ENCODE results near the gene BNC2. TPM values are rescaled to one million over a fixed set of nuclear protein-coding genes. Genes with fewer than 3 reads are reported as not detected.

Gene BNC2
- total RNA-seq, 1 experiment from 2014 or later: 43.6 TPM

- Histone ChIP-seq H4K20me1 (ENCODE audit: control insufficient read depth, insufficient read depth, insufficient read length) (no peaks in the 10 kb centered on the region), H2AK5ac (ENCODE audit: insufficient read length, low read length) (no peak overlapping the region), H2BK120ac (ENCODE audit: low read depth, low read length, poor library complexity, severe bottlenecking) (no peak overlapping the region), H3K4ac (ENCODE audit: low read depth, low read length) (no peak overlapping the region), H3K27ac (ENCODE audit: insufficient read length, low read depth, low read length) (no peak overlapping the region), H3K27me3 (ENCODE audit: insufficient read depth, low read length) (no peaks in the 10 kb centered on the region), H3K14ac (ENCODE audit: insufficient read depth, low read length) (no peak overlapping the region), H4K5ac (ENCODE audit: insufficient read length, low read depth, low read length) (no peak overlapping the region), H4K91ac (ENCODE audit: insufficient read length, low read depth, low read length) (no peak overlapping the region), H3K79me2 (ENCODE audit: insufficient read depth, low read length) (0 out of 2 replicates have a peak, but pooled peaks cover 2% of the 10 kb centered on the region), H3K9me3 (ENCODE audit: control insufficient read depth, low read depth, low read length) (no peaks in the 10 kb centered on the region), H3K23ac (ENCODE audit: insufficient read length, low read depth, low read length) (no peak overlapping the region), H3K56ac (ENCODE audit: insufficient read length, low read depth, low read length) (no peak overlapping the region), H2BK5ac (ENCODE audit: insufficient read length, low read length) (no peak overlapping the region), H2AFZ (ENCODE audit: low read length) (no peak overlapping the region), H3K4me2 (ENCODE audit: insufficient read depth, insufficient read length, low read length) (no peak overlapping the region), H3K9ac (ENCODE audit: extremely low read depth, insufficient read length, low read length) (no peak overlapping the region), H3K23me2 (ENCODE audit: insufficient read length, low read depth, low read length, poor library complexity, severe bottlenecking) (no peaks in the 10 kb centered on the region), H2BK12ac (ENCODE audit: insufficient read length, low read depth, low read length) (no peak overlapping the region), H4K8ac (replicated peaks; ENCODE audit: insufficient read length, low read depth, low read length) (no peak overlapping the region), H3K4me1 (ENCODE audit: insufficient read depth, low read length) (peaks cover 11% of the 10 kb centered on the region), H3T11ph (ENCODE audit: low read length) (no peak overlapping the region), H2BK20ac (ENCODE audit: low read depth, low read length, poor library complexity, severe bottlenecking) (no peak overlapping the region), H2BK15ac (ENCODE audit: low read depth, low read length) (no peak overlapping the region), H3K79me1 (ENCODE audit: insufficient read depth, low read depth, low read length, poor library complexity, severe bottlenecking) (no peaks in the 10 kb centered on the region), H3K18ac (ENCODE audit: insufficient read length, low read depth, low read length) (no peak overlapping the region)
- H3K9me3 Mint-ChIP-seq: no peaks in the 10 kb centered on the region
- H3K27me3 Mint-ChIP-seq (ENCODE audit: low read depth): no peaks in the 10 kb centered on the region
- DNase-seq: no peak
- no peak overlapping the region for H3K4me3 Mint-ChIP-seq
- no CpG with 5 or more reads among the region's 1 CpG for WGBS (ENCODE audit: extremely low coverage, insufficient read length, low lambda C conversion rate)
- TF ChIP-seq, protein P1, sequence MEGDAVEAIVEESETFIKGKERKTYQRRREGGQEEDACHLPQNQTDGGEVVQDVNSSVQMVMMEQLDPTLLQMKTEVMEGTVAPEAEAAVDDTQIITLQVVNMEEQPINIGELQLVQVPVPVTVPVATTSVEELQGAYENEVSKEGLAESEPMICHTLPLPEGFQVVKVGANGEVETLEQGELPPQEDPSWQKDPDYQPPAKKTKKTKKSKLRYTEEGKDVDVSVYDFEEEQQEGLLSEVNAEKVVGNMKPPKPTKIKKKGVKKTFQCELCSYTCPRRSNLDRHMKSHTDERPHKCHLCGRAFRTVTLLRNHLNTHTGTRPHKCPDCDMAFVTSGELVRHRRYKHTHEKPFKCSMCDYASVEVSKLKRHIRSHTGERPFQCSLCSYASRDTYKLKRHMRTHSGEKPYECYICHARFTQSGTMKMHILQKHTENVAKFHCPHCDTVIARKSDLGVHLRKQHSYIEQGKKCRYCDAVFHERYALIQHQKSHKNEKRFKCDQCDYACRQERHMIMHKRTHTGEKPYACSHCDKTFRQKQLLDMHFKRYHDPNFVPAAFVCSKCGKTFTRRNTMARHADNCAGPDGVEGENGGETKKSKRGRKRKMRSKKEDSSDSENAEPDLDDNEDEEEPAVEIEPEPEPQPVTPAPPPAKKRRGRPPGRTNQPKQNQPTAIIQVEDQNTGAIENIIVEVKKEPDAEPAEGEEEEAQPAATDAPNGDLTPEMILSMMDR (conservative IDR thresholded peaks at IDR 0.05): no peak
- H3K36me3 Mint-ChIP-seq (ENCODE audit: insufficient read depth in 1 of 3, low read depth in 3 of 3): no peaks in the 10 kb centered on the region
- H3K27ac Mint-ChIP-seq: peak overlapping the region; percentile 1 to 56 (median 26); a peak in 4 of 7 replicates
- peaks cover 48 to 60% of the 10 kb centered on the region in 2 experiments for H3K4me1 Mint-ChIP-seq
These were observed 181.7 kb downstream of the BNC2 start for GRCh38 chr9:16688814-16689213.

All from H9 (cell line).